Kidney (tissue), 14 donors: ENCODE results near the gene CFAP52. TPM values are rescaled to one million over a fixed set of nuclear protein-coding genes. Genes with fewer than 3 reads are reported as not detected.
A peak's percentile ranks its signal among the peaks of the same experiment; 100 is the strongest.

Source experiments
- DNase-seq, 5 donors: peaks; one replicate each; pipeline ENCODE4 v3.0.0-alpha.2; 2013 to 2020
- FAIRE-seq: peaks from 2 replicates; lab custom pipeline; 2012; peaks lifted over from hg19 to GRCh38; lab: Jason Lieb, UNC
- H3K27ac ChIP-seq, 2 donors: one replicate each; pipeline ENCODE4 v1.7.0; 2013; ENCODE audit warnings: low read depth in 2 of 2, low read length in 2 of 2, inconsistent platforms in 1 of 2
- H3K27me3 ChIP-seq: one replicate; pipeline ENCODE4 v1.7.1; 2013; ENCODE audit warnings: low read length, inconsistent platforms; ENCODE audit not compliant: control insufficient read depth, insufficient read depth
- H3K36me3 ChIP-seq, 3 donors: one replicate each; pipeline versions ENCODE4 v1.7.0 to v1.7.1; 2013; ENCODE audit warnings: low read length in 3 of 3, control low read depth in 1 of 3, inconsistent platforms in 1 of 3; ENCODE audit not compliant: insufficient read depth in 3 of 3, control insufficient read depth in 2 of 3
- H3K4me1 ChIP-seq, 3 donors: one replicate each; pipeline versions ENCODE4 v1.7.0 to v1.7.1; 2013; ENCODE audit warnings: low read length in 3 of 3, inconsistent platforms in 1 of 3, low read depth in 1 of 3; ENCODE audit not compliant: control insufficient read depth in 2 of 3, insufficient read depth in 2 of 3
- H3K4me3 ChIP-seq, 3 donors: one replicate each; pipeline versions ENCODE4 v1.7.0 to v1.8.1; 2013; ENCODE audit warnings: low read length in 3 of 3, control low read depth in 1 of 3, inconsistent platforms in 1 of 3
- H3K9ac ChIP-seq, 3 donors: one replicate each; pipeline versions ENCODE4 v1.7.0 to v1.7.1; 2013; ENCODE audit warnings: low read length in 3 of 3, control low read depth in 1 of 3, inconsistent platforms in 1 of 3
- H3K9me3 ChIP-seq, 3 donors: one replicate each; pipeline versions ENCODE4 v1.7.0 to v1.7.1; 2013; ENCODE audit warnings: low read length in 3 of 3, control low read depth in 1 of 3, inconsistent platforms in 1 of 3; ENCODE audit not compliant: control insufficient read depth in 2 of 3, insufficient read depth in 1 of 3
- intact Hi-C: fragments of 100-400 bp; cut with DNase I; formaldehyde crosslinking; loops from one replicate; pipeline ENCODE4 v1.11.1; 2022
- polyA plus RNA-seq: library from polyadenylated mRNA; stranded (reverse); fragments of 350-450 nt; fragmentation: Illumina TruSeq; extraction: RNeasy Lipid Tissue Mini Kit (QIAGEN cat#74804); gene quantifications from one replicate; pipeline ENCODE4 v1.2.3, GENCODE V29; 2014; ENCODE audit warnings: low read depth, low replicate concordance; ENCODE audit not compliant: insufficient read depth
- total RNA-seq: library from RNA; stranded (reverse); fragmentation: NEBNext Ultra II Directional; extraction: Animal tissue kit (Norgen Biotek cat#: 25700); gene quantifications from one replicate; pipeline ENCODE4 v1.2.1, GENCODE V29; 2021
- TF ChIP-seq, protein P1 (sequence below): IDR thresholded peaks from 3 replicates; pipeline ENCODE4 v1.5.1; 2012; ENCODE audit warnings: mild to moderate bottlenecking, moderate library complexity, borderline replicate concordance; ENCODE audit not compliant: insufficient read depth; ENCODE audit errors: extremely low read depth
- donor health status: control.
- donor health status: control.
- donor health status: control.
- donor health status: control.
- donor health status: control.
- donor health status: DM: yes; HTN: yes; CAD: no.
- donor health status: Normal renal cell carcinoma (clear cell type).

CFAP52 gene
- total and polyA plus RNA-seq, 2 donors from 2014 or later, result 1.7 TPM; not detected in 1

DNA sequence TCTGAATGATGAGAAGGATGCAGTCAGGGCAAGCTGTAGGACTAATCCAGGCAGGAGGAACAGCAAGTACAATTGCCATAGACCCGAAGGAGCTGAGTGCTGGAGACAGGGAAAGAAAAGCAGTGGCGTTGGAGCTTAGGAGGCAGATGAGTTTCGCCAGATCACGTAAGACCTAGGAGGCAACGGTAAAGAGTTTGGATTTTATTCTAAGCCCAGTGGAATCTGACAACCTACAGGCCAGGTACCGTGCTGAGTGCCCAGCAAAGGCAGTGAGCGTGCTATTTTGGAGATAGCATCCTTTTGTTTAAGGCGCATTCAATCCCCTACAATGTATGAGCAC is 70.1 kb downstream of the CFAP52 start:
- Histone ChIP-seq H3K9ac (peak overlapping the region in 2 of 3 donors; percentile 14 to 47), H3K36me3 (no peaks in the 10 kb centered on the region), H3K9me3 (no peaks in the 10 kb centered on the region), H3K4me3 (peak overlapping the region; percentile 50 to 81 (median 60)), H3K27ac (no peak overlapping the region), H3K27me3 (peaks cover 4% of the 10 kb centered on the region), H3K4me1 (peaks cover 0 to 6% (median 0%) of the 10 kb centered on the region in 3 donors)
- peak in 2 of 5 donors; percentile 20 to 46 for DNase-seq
- intact Hi-C loops, result no loop called here
- TF ChIP-seq, protein P1, sequence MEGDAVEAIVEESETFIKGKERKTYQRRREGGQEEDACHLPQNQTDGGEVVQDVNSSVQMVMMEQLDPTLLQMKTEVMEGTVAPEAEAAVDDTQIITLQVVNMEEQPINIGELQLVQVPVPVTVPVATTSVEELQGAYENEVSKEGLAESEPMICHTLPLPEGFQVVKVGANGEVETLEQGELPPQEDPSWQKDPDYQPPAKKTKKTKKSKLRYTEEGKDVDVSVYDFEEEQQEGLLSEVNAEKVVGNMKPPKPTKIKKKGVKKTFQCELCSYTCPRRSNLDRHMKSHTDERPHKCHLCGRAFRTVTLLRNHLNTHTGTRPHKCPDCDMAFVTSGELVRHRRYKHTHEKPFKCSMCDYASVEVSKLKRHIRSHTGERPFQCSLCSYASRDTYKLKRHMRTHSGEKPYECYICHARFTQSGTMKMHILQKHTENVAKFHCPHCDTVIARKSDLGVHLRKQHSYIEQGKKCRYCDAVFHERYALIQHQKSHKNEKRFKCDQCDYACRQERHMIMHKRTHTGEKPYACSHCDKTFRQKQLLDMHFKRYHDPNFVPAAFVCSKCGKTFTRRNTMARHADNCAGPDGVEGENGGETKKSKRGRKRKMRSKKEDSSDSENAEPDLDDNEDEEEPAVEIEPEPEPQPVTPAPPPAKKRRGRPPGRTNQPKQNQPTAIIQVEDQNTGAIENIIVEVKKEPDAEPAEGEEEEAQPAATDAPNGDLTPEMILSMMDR, result no peak
- no peak for FAIRE-seq

DNA sequence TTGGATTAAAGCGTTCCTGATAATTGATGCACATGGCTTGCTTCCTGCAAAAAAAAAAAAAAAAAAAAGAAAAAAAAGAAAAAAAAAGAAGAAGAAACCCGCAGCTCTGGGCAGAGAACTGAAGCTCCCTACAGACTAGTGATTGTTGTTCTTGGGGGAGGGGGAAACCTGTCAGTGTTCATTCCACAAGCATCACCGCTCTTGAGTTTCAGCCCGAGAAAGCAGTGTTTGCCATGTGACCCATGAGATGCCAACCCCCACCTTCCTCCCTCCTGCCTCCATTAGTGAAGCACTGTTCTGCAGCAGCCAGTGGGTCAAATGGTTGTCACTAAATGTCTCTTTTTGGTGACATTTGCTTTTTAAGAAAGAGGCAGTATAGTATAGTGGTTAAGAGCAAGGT is 70.6 kb downstream of the CFAP52 start:
- peaks cover 4% of the 10 kb centered on the region for H3K27me3 ChIP-seq
- intact Hi-C loops, result no loop called here
- TF ChIP-seq, protein P1, result no peak
- no peaks in the 10 kb centered on the region for H3K36me3 ChIP-seq
- no peak overlapping the region for H3K9ac ChIP-seq
- H3K4me1 ChIP-seq, result peaks cover 0 to 6% (median 0%) of the 10 kb centered on the region in 3 donors
- DNase-seq, result peak in 4 of 5 donors; percentile 78 to 92 (median 86)
- no peak overlapping the region for H3K27ac ChIP-seq
- FAIRE-seq, result no peak
- H3K4me3 ChIP-seq, result peak overlapping the region in 2 of 3 donors; percentile 50 to 60
- no peaks in the 10 kb centered on the region for H3K9me3 ChIP-seq

DNA sequence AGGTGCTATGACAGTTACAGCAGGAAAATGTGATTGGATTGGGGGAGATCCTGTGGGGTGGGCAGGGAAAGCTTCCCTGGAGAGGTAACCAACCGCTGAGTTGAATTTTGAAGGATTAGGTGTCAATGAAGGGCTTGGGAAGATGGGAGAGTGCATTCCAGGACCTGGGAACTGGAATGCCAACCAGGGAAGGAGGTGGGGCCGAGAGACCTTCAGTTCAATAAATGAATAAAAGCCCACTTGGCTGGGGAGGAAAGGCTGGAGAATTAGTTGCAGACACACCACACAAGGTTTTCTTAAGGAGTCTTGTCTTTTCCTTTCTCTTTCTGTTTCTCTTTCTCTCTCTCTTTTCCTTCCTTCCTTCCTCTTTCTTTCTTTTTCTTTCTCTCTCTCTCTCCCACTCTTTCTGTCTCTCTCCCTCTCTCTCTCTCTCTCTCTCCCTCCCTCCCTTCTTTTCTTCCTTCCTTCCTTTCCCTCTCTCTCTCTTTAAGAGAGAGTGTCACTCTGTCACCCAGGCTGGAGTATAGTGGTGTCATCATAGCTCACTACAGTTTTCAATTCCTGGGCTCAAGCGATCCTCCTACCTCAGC is 72.2 kb downstream of the CFAP52 start:
- peak in 1 of 5 donors; percentile 11 for DNase-seq
- intact Hi-C loops, result no loop called here
- no peaks in the 10 kb centered on the region for H3K36me3 ChIP-seq
- H3K27ac ChIP-seq, result no peak overlapping the region
- H3K4me3 ChIP-seq, result no peak overlapping the region
- TF ChIP-seq, protein P1, result no peak
- H3K4me1 ChIP-seq, result peaks cover 0 to 6% (median 0%) of the 10 kb centered on the region in 3 donors
- peaks cover 4% of the 10 kb centered on the region for H3K27me3 ChIP-seq
- no peaks in the 10 kb centered on the region for H3K9me3 ChIP-seq
- no peak for FAIRE-seq
- no peak overlapping the region for H3K9ac ChIP-seq
